Measurements from ENCODE around the gene GRM1.

GRM1 gene

GRCh38 chr6:146028851-146029572 lies at the start of gene GRM1:
Gene GRM1, plus strand, starts transcription at chr6:146029062. Its CDS starts 456 bp downstream, at chr6:146029518.
- no peak for DNase-seq (ENCODE audit: low read depth)

- no peak for DNase-seq (ENCODE audit: low read depth)
Observed at GRCh38 chr6:146009338-146009737, 19.5 kb upstream of the GRM1 start.

DNA sequence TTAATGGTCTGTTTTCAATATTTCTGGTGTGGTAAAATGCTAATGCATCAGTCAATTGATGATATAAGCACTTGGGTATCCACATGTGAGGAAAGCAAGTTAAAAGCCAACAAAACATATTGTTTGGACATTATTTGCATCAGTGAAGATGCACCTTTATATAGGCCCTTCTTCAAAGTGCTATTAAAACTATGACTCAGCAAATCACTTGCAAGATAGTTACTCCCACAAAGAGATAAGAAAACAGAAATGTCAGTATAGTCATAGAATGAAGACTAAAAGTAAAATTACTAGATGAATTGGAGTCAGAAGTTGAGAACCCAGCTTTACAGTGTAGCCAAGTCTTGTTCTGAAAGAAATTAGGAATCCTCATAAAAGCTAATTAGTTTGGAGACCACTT lies 14.6 kb upstream of the GRM1 start:
- DNase-seq (ENCODE audit: low read depth): no peak

DNA sequence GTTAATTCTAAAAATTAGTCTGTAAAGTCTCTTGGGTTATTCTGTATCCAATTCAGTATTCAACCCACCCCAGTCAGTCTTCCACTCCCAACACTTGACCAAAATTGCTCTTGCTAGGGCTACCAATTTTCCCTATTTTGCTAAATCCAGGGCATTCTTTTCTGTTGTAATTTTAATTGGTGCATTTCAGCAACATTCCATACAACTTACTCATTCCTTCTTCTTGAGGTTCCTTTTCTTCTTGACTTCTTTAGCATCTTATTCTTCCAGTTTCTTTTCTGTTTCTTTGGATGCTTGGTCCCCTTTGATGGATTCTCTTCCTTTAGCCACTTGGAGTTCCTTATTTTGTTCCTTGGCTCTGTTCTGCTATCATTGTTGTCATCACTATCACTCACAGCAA lies 11.2 kb upstream of the GRM1 start:
- DNase-seq (ENCODE audit: low read depth): no peak

DNA sequence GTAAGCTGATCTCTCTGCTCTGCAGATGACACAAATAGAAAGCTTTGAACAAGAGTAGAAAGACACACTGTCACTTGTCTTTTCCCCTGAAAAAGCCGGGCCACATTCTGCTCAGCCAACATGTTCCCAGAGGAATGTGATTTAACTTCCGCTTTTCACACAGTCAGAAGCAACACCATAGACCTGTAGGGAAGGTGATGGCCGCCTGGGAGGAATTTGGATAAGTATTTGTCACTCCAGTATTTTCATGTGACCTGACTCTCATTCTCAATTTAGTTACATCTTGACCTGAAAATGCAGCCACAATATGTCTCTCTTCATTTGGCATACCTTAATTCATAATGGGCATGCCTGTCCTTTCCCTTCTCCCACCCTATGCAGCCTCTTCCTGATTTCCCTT lies 2.0 kb upstream of the GRM1 start:
- no peak for DNase-seq (ENCODE audit: low read depth)

GRCh38 chr6:146027586-146028251 lies 1.1 kb upstream of the GRM1 start:
- DNase-seq (ENCODE audit: low read depth): no peak

DNA sequence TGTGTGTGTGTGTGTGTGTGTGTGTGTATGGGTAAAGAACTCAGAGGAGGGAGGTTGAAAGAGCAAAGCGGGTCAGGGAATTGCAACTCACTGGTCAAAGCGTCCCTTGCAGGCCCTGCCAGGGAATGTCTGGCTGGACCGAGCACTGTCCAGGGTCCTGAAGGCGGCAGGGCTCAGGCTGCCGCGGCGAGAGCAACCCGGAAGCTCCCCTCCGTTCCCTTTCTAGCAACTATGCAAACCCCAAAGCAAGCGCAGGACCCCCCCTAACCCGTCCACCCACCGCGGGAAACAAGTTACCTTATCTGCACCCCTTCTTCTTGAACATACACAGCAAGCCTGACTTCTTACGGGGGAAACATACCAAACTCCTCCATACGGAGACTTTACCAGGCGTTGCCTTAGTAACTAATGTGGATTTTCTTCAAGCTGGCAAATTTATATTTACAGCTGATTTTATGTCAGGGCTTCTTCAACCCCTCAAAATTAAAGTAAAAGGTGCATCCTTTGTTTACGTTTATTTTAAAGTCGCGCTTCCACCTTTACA lies 538 bp upstream of the GRM1 start:
- DNase-seq (ENCODE audit: low read depth): no peak

GRCh38 chr6:146029573-146030184 lies 817 bp downstream of the GRM1 start:
- no peak for DNase-seq (ENCODE audit: low read depth)

DNA sequence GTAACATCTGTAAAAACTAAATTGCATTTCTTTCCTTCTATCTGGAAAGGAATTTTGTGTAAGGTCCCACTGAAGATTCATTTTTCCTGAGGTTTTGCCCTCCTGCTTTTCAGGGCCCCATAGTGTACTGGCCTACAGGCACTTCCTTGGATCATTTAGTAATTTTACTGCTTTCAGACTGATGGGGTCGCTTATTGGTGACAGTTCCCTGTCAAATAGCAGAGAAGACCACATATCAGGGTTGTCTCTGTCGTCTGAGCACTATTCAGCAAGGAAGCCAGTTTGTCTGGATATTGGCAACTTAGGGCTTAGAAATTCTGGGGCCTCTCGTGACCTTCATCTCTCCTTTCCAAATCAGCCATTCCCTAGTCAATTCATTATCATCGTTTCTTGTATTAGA lies 3.5 kb downstream of the GRM1 start:
- no peak for DNase-seq (ENCODE audit: low read depth)

DNA sequence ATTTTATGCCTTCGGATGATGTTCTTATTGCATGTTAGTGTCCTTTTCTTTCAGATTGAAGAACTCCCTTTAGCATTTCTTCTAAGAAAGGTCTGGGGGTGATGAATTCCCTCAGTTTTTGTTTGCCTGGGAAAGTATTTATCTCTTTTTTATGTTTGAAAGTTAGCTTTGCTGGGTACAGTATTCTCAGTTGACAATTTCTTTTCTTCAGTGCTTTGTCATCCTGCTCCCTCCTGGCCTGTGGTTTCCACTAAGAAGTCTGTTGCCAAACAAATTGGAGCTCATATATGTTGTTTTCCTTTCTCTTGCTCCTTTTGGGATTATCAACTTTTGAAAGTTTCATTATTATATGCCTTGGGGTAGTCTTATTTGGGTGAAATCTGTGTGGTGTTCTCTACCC lies 11.5 kb downstream of the GRM1 start:
- DNase-seq (ENCODE audit: low read depth): no peak

GRCh38 chr6:146041282-146041681 lies 12.4 kb downstream of the GRM1 start:
- no peak for DNase-seq (ENCODE audit: low read depth)

GRCh38 chr6:146047371-146047770 lies 18.5 kb downstream of the GRM1 start:
- DNase-seq (ENCODE audit: low read depth): no peak

DNA sequence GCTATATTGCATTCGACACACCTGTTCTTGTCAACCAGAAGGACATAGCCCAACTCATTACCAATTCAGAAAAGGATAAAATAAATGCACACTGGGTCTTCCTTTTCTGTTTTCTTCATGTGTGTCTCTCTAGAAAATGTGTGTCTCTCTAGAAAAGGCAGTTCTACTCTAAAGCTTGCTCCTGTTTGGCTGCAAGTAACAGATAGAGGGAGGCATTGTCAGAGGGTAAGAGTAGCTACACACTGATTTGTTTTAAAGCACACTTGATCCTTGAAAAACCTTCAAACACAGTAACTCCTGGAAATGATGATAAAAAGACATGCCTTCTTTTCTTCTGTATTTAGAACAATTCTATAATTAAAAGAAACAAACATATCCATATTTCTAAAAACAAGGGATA lies 21.3 kb downstream of the GRM1 start:
- no peak for DNase-seq (ENCODE audit: low read depth)

DNA sequence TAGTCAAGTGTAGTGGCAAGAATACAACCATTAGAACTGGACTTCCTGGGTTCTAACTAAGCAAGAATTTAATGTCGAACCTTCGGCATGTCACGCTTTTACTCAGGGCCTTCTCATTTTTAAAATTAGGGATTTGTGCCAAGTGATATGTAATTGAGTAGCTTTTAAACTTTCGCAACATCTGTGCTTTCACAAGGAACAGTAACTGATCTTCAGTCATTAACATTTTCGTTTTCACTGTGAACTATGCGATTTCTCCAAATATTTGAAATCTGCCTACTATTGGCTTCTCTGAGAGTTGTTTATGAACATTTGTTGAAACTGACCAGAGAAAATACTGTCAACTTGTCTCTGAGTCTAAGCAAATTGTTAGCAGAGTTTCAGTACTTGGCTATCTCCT lies 27.6 kb downstream of the GRM1 start:
- DNase-seq (ENCODE audit: low read depth): no peak

DNA sequence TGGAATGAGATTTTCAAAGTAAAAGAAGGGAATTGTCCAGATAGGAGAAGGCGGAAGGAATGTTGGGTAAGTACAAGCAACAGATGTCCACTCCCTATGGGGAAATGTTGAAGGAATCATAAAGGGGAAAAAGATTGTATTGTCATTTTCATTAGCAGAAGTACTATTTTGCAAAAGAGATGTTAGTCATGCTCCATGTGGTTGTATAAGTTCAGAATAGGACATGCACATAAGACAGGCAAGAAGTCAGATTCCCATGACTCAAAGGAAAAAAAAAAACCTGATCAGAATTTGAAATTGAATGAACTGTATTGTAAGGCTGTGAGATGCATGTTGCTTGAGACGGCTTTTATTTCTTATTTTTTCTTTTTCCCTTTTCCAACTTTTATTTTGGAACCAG lies 36.8 kb downstream of the GRM1 start:
- no peak for DNase-seq (ENCODE audit: low read depth)

DNA sequence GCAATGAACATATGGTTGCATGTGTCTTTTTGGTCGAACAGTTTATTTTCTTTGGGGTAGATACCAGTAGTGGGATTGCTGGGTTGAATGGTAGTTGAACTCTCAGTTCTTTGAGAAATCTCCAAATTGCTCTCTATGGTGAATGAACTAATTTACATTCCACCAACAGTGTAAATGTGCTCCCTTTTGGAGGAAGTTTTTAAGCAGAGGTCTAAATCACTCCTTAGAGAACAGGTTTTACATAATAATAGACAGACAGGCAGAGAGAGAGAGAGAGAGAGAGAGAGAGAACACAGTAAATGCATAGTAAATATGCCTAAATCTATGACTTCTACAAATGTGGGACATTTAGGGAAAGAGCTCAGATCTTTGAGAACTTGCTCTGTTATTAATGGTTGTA lies 37.6 kb downstream of the GRM1 start:
- no peak for DNase-seq (ENCODE audit: low read depth)

DNA sequence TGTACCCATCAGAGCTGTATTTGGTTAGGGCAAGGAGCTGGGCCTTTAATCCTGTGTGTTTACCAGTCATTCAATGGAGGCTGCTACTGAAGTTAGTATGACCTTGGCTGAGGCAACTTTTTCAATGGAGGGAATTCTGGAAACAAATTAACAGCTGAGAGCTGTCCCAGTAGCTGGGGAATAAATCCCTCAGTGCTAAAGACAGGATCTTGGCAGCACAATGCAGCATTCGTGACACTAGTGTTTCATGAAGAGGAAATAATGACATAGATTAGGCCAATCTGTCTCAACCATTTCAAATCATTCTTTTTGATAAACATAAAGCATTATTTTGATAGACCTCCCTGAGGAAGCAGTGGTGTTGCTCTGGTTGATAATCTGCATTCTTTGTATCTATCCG lies 42.9 kb downstream of the GRM1 start:
- no peak for DNase-seq (ENCODE audit: low read depth)

DNA sequence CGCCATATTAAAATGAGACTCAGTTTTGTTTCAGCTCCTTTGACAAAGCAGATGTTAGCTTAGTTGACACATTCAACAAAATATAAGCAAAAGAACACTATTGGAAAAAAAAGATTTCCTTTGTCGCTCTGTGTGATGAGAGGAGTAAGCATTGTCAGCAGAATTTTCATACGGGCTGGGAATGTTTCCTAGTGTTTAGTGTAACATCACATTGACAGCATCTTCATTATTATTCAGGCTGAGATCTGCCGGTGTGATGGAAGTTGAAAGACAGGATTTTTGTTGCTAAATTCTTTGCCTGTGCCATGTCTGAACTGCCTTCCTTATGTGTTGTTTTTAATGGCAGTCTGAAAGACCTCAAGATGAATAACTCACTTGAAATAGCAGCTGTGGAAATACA lies 49.1 kb downstream of the GRM1 start:
- DNase-seq (ENCODE audit: low read depth): no peak

DNA sequence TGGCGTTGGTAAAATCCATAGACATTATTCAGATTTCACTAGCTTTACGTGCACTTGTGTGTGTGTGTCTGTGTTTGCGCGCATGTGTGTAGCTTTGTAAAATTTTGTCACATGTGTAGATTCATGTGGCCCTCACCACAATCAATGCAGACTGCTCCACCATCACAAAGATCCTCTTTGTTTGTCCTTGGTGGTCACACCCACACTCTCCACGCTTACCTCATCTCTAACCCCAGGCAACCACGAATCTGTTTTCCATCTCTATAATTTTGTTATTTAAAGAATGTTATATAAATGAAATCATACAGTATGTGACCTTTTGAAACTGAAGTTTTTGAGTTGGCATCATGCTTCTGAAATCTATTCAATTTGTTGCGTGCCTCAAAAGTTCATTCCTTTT lies 58.5 kb downstream of the GRM1 start:
- DNase-seq (ENCODE audit: low read depth): no peak

GRCh38 chr6:146090474-146090873 lies 61.6 kb downstream of the GRM1 start:
- no peak for DNase-seq (ENCODE audit: low read depth)

DNA sequence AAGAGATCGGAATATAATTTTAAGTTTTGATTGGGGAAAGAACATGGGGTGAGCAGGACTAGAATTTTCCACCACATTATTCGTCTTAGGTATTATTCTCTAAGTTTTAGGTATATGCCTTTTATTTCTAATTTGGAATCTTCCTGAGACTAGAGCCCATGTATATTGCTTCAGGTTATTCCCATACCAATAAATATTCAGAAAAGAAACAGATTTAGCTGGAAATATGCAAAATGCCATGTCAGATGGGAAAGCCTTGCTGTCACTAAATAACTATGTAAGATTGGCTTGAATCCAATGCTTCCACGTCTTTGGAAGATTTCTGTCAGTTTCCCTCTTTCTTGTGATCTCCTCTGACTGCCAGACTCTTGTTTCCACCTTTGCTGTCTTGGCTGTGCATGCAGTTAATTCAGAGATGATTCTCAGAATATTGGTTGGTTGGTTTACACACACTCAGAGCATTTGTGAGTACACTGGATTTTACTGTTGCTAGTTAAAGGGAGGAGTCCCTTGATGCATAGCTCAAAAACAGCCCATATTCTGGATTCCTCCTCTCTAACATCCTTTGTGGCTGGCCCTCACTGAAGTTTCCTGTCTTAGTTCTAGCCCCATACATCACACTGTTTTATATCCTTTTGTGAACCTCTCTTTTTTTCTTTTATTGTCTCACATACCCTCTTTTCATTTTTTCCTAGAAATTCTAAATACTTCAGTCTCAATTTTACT lies 64.3 kb downstream of the GRM1 start:
- no peak for DNase-seq (ENCODE audit: low read depth)

GRCh38 chr6:146095481-146095880 lies 66.6 kb downstream of the GRM1 start:
- no peak for DNase-seq (ENCODE audit: low read depth)

DNA sequence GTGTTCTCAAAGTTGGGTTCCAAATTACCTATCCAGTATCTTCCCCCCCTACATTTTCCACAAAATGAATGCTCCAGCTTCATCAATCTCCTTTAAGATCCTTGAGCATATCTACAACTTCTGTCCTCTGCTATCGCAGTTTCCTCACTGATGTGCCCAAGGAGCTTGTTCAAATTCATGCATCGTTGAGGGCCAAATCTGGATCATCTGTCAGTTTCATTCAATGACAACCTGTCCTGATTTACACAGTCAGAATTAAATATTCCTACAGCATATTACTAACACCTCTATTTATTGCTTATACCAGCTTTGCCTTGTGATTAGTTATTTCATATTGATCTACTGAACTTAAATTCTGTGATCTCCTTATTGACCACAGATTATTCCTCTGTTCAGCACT lies 68.7 kb downstream of the GRM1 start:
- DNase-seq (ENCODE audit: low read depth): no peak
